HEK293T (cell line): ENCODE results near the gene TMEM185B.
"Not testable (repeated sequence)": the region's sequence is repeated elsewhere in the genome, so short reads cannot be mapped to it uniquely, and the experiment has no call there.

ENCODE experiments used
- BHLHE40 ChIP-seq: fragments of 450-650 bp; IDR thresholded peaks from 2 replicates; pipeline ENCODE4 v1.6.1; 2016; ENCODE audit warnings: mild to moderate bottlenecking, moderate library complexity, borderline replicate concordance
- ELF4 ChIP-seq: fragments of 450-650 bp; IDR thresholded peaks from 2 replicates; pipeline ENCODE4 v1.6.1; 2017; ENCODE audit warnings: antibody characterized with exemption
- FOXA1 ChIP-seq: fragments of 450-650 bp; IDR thresholded peaks from 2 replicates; pipeline ENCODE4 v1.6.1; 2016; ENCODE audit warnings: mild to moderate bottlenecking
- FOXK2 ChIP-seq: fragments of 450-650 bp; IDR thresholded peaks from 2 replicates; pipeline ENCODE4 v1.6.1; 2016; ENCODE audit warnings: mild to moderate bottlenecking
- FOXM1 ChIP-seq: fragments of 450-650 bp; IDR thresholded peaks from 2 replicates; pipeline ENCODE4 v1.6.1; 2017; ENCODE audit warnings: mild to moderate bottlenecking, borderline replicate concordance
- LEF1 ChIP-seq: fragments of 450-650 bp; IDR thresholded peaks from 2 replicates; pipeline ENCODE4 v1.6.1; 2017; ENCODE audit warnings: mild to moderate bottlenecking, borderline replicate concordance
- NFRKB ChIP-seq: fragments of 450-650 bp; IDR thresholded peaks from 2 replicates; pipeline ENCODE4 v1.6.1; 2016; ENCODE audit warnings: mild to moderate bottlenecking, moderate library complexity
- PKNOX1 ChIP-seq: fragments of 450-650 bp; IDR thresholded peaks from 2 replicates; pipeline ENCODE4 v1.6.1; 2016
- SP1 ChIP-seq: fragments of 450-650 bp; IDR thresholded peaks from 2 replicates; pipeline ENCODE4 v1.6.1; 2017
- SUZ12 ChIP-seq: fragments of 450-650 bp; IDR thresholded peaks from 2 replicates; pipeline ENCODE4 v1.6.1; 2016; ENCODE audit warnings: mild to moderate bottlenecking
- TARDBP ChIP-seq: fragments of 450-650 bp; IDR thresholded peaks from 2 replicates; pipeline ENCODE4 v1.6.1; 2016
- ZNF384 ChIP-seq: fragments of 450-650 bp; IDR thresholded peaks from 2 replicates; pipeline ENCODE4 v1.6.1; 2016

DNA sequence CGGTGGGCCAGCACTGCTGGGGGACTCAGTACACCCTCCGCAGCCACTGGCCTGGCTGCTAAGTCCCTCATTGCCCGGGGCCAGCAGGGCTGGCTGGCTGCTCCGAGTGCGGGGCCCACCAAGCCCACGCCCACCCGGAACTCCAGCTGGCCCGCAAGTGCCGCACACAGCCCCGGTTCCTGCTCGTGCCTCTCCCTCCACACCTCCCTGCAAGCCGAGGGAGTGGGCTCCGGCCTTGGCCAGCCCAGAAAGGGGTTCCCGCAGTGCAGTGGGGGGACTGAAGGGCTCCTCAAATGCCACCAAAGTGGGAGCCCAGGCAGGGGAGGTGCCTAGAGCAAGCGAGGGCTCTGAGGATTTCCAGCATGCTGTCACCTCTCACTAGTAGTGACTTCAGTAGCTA lies 36.7 kb upstream of the TMEM185B start:
- TF ChIP-seq FOXM1, SUZ12, SP1, NFRKB, FOXK2, LEF1, PKNOX1, BHLHE40, ELF4, ZNF384, TARDBP, FOXA1: not testable (repeated sequence)
